NCI-H1092 (cell line): Measurements from ENCODE around the gene OSBPL3.

Experiments
- DNase-seq: peaks from one replicate; lab custom pipeline; 2025; lab: John Stamatoyannopoulos, UW

Gene OSBPL3

GRCh38 chr7:24827027-24827426 is 153.0 kb downstream of the OSBPL3 start:
- DNase-seq = no peak

- DNase-seq = no peak
Observed at GRCh38 chr7:24826662-24827020, 153.3 kb downstream of the OSBPL3 start.

GRCh38 chr7:24825931-24826661 is 153.9 kb downstream of the OSBPL3 start:
- no peak for DNase-seq

- DNase-seq = no peak
Observed at GRCh38 chr7:24825381-24825794, 154.6 kb downstream of the OSBPL3 start.

GRCh38 chr7:24824896-24825295 is 155.1 kb downstream of the OSBPL3 start:
- no peak for DNase-seq

GRCh38 chr7:24824400-24824799 is 155.6 kb downstream of the OSBPL3 start:
- no peak for DNase-seq

GRCh38 chr7:24821754-24822054 is 158.3 kb downstream of the OSBPL3 start:
- DNase-seq = no peak

- no peak for DNase-seq
Observed at GRCh38 chr7:24821045-24821753, 158.8 kb downstream of the OSBPL3 start.

GRCh38 chr7:24820730-24821044 is 159.3 kb downstream of the OSBPL3 start:
- DNase-seq = peak; percentile 16

- DNase-seq = peak; percentile 92
Observed at GRCh38 chr7:24819916-24820689, 159.9 kb downstream of the OSBPL3 start.

- DNase-seq = no peak
Observed at GRCh38 chr7:24817339-24817738, 162.6 kb downstream of the OSBPL3 start.

GRCh38 chr7:24816868-24817267 is 163.1 kb downstream of the OSBPL3 start:
- no peak for DNase-seq

- DNase-seq = peak; percentile 61
Observed at GRCh38 chr7:24812305-24812945, 167.6 kb downstream of the OSBPL3 start.

- no peak for DNase-seq
Observed at GRCh38 chr7:24808518-24808917, 171.5 kb downstream of the OSBPL3 start.

- no peak for DNase-seq
Observed at GRCh38 chr7:24802300-24802699, 177.7 kb downstream of the OSBPL3 start.

- DNase-seq = no peak
Observed at GRCh38 chr7:24801883-24802282, 178.1 kb downstream of the OSBPL3 start.

GRCh38 chr7:24800667-24801066 is 179.3 kb downstream of the OSBPL3 start:
- DNase-seq = no peak

- DNase-seq = no peak
Observed at GRCh38 chr7:24800073-24800472, 179.9 kb downstream of the OSBPL3 start.

- no peak for DNase-seq
Observed at GRCh38 chr7:24799506-24799905, 180.5 kb downstream of the OSBPL3 start.

GRCh38 chr7:24798261-24798660 is 181.7 kb downstream of the OSBPL3 start:
- DNase-seq = no peak

- DNase-seq = no peak
Observed at GRCh38 chr7:24797270-24797669, 182.7 kb downstream of the OSBPL3 start.

GRCh38 chr7:24795407-24795767 is 184.6 kb downstream of the OSBPL3 start:
- no peak for DNase-seq
